Mesendoderm (in vitro differentiated cells): ENCODE data around the gene B3GNT3.

Source experiments
- DNase-seq: peaks from one replicate; pipeline ENCODE4 v3.0.0; 2013
- H2AK5ac ChIP-seq: 2 replicates; pipeline ENCODE4 v1.6.1; 2013; ENCODE audit warnings: low read length, inconsistent platforms
- H2BK120ac ChIP-seq: 2 replicates; pipeline ENCODE4 v1.6.1; 2013; ENCODE audit warnings: low read depth, mild to moderate bottlenecking, low read length, moderate library complexity, mixed read lengths
- H2BK15ac ChIP-seq: replicated peaks from 2 replicates; pipeline ENCODE4 v1.6.1; 2013; ENCODE audit warnings: low read depth, mild to moderate bottlenecking, moderate library complexity
- H2BK5ac ChIP-seq: 2 replicates; pipeline ENCODE4 v1.6.1; 2013; ENCODE audit warnings: low read length, inconsistent platforms
- H3K18ac ChIP-seq: 2 replicates; pipeline ENCODE4 v1.6.1; 2013; ENCODE audit warnings: mild to moderate bottlenecking, low read length, mixed read lengths
- H3K23ac ChIP-seq: one replicate; pipeline ENCODE4 v1.6.1; 2013; ENCODE audit warnings: low read length
- H3K27ac ChIP-seq: 2 replicates; pipeline ENCODE4 v1.5.1; 2013; ENCODE audit warnings: low read depth, mild to moderate bottlenecking, inconsistent platforms, low read length, moderate library complexity
- H3K27me3 ChIP-seq: 2 replicates; pipeline ENCODE4 v1.6.1; 2013; ENCODE audit warnings: low read length, control low read depth, mild to moderate bottlenecking, inconsistent platforms; ENCODE audit not compliant: insufficient read depth, poor library complexity
- H3K36me3 ChIP-seq: 2 replicates; pipeline ENCODE4 v1.6.1; 2013; ENCODE audit warnings: low read length, inconsistent platforms; ENCODE audit not compliant: control insufficient read depth, insufficient read depth
- H3K4ac ChIP-seq: one replicate; pipeline ENCODE4 v1.6.1; 2013; ENCODE audit warnings: low read depth, mild to moderate bottlenecking, low read length, moderate library complexity
- H3K4me1 ChIP-seq: 2 replicates; pipeline ENCODE4 v1.6.1; 2013; ENCODE audit warnings: low read depth, low read length, inconsistent platforms; ENCODE audit not compliant: control insufficient read depth
- H3K4me2 ChIP-seq: 2 replicates; pipeline ENCODE4 v1.6.1; 2013; ENCODE audit warnings: low read length
- H3K4me3 ChIP-seq: 2 replicates; pipeline ENCODE4 v1.5.1; 2013; ENCODE audit warnings: mild to moderate bottlenecking, low read length
- H3K56ac ChIP-seq: one replicate; pipeline ENCODE4 v1.6.1; 2013; ENCODE audit warnings: low read length
- H3K79me1 ChIP-seq: 2 replicates; pipeline ENCODE4 v1.6.1; 2013; ENCODE audit warnings: low read length, inconsistent platforms
- H3K79me2 ChIP-seq: 2 replicates; pipeline ENCODE4 v1.6.1; 2013; ENCODE audit warnings: mild to moderate bottlenecking, low read length; ENCODE audit not compliant: control insufficient read depth, insufficient read depth
- H3K9ac ChIP-seq: 2 replicates; pipeline ENCODE4 v1.6.1; 2013; ENCODE audit warnings: low read length, inconsistent platforms
- H4K5ac ChIP-seq: one replicate; pipeline ENCODE4 v1.6.1; 2013; ENCODE audit warnings: low read length
- H4K8ac ChIP-seq: one replicate; pipeline ENCODE4 v1.6.1; 2013; ENCODE audit warnings: low read depth, mild to moderate bottlenecking, control low read depth, low read length, moderate library complexity
- WGBS: extraction: QIAGEN DNeasy Blood & Tissue Kit; methylation state at CpG from one replicate; pipeline ENCODE4 v1.1.7; 2013; ENCODE audit warnings: low lambda C conversion rate, missing lambda C conversion rate; ENCODE audit not compliant: insufficient coverage; ENCODE audit errors: extremely low coverage; 5-methylcytosine and 5-hydroxymethylcytosine counted together

B3GNT3 gene

DNA sequence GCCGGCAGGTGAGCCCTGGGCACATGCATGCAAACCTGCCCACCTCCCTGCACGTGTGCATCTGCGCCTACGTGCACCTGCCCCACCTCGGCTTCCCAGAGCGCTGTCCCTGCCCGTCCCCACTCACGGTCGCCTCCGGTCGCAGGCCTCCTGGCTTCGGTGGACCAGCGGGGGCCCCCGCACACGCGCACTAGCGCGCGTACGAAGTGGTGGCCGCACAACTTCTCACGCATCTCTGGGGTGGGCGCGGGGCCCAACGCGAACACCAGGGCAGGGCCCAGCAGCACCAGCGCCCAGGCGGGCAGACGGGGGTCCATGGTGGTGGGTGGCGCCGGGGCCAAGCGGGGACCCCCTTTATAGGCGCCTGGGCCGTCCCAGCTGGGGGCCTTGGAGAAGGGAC lies 26.3 kb downstream of the B3GNT3 start, which contains the start of gene INSL3:
Gene INSL3 (minus strand): TSS at position 330 of the 400 bp plus-strand sequence. CDS start 13 bp downstream, at position 317.
- H3K56ac ChIP-seq, result no peak within 1 kb of the TSS
- H3K23ac ChIP-seq, result no peak within 1 kb of the TSS
- H3K9ac ChIP-seq, result no peak within 1 kb of the TSS
- no peaks in the 10 kb centered on the region for H3K79me1 ChIP-seq
- H2AK5ac ChIP-seq, result no peak within 1 kb of the TSS
- no peak within 1 kb of the TSS for H3K4me3 ChIP-seq
- no peak within 1 kb of the TSS for H3K18ac ChIP-seq
- no peak for DNase-seq
- H4K5ac ChIP-seq, result no peak within 1 kb of the TSS
- no peak within 1 kb of the TSS for H2BK120ac ChIP-seq
- no peak within 1 kb of the TSS for H2BK5ac ChIP-seq
- H3K4me2 ChIP-seq, result no peak within 1 kb of the TSS
- H3K4me1 ChIP-seq, result no peaks in the 10 kb centered on the region
- WGBS, result no CpG with 5 or more reads among the region's 34 CpGs
- no peaks in the 10 kb centered on the region for H3K36me3 ChIP-seq
- no peaks in the 10 kb centered on the region for H3K79me2 ChIP-seq
- no peaks in the 10 kb centered on the region for H3K27me3 ChIP-seq
- H4K8ac ChIP-seq, result no peak within 1 kb of the TSS
- no peak within 1 kb of the TSS for H3K27ac ChIP-seq
- H2BK15ac ChIP-seq, result no peak within 1 kb of the TSS
- H3K4ac ChIP-seq, result no peak within 1 kb of the TSS

DNA sequence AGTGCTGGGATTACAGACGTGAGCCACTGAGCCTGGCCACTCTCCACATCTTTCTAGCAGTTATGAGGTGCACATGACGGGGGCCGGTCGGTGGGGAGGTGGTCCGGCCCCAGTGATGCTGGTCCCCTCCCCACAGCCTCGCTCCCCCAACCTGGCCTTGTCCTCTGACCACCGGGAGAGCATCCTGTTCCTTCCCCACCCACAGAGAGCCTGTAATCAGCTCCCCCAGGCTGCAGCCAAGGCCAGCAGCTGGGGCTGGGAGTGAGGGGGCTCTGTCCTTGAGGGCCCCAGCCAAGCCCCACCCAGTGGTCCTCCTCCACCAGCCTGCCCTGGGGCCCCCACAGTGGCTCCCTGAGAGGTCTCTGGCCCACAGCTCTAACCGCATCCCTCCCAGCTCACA lies 29.4 kb downstream of the B3GNT3 start:
- no peaks in the 10 kb centered on the region for H3K4me1 ChIP-seq
- H3K27me3 ChIP-seq, result no peaks in the 10 kb centered on the region
- H3K79me2 ChIP-seq, result no peaks in the 10 kb centered on the region
- no peak overlapping the region for H3K23ac ChIP-seq
- H3K18ac ChIP-seq, result no peak overlapping the region
- no peak overlapping the region for H4K5ac ChIP-seq
- H2BK5ac ChIP-seq, result no peak overlapping the region
- no peak overlapping the region for H2BK15ac ChIP-seq
- no peak overlapping the region for H3K27ac ChIP-seq
- H2BK120ac ChIP-seq, result no peak overlapping the region
- H3K9ac ChIP-seq, result no peak overlapping the region
- H3K4ac ChIP-seq, result no peak overlapping the region
- DNase-seq, result no peak
- H3K4me2 ChIP-seq, result no peak overlapping the region
- WGBS, result no CpG with 5 or more reads among the region's 8 CpGs
- H4K8ac ChIP-seq, result no peak overlapping the region
- no peak overlapping the region for H3K4me3 ChIP-seq
- H3K79me1 ChIP-seq, result no peaks in the 10 kb centered on the region
- no peak overlapping the region for H3K56ac ChIP-seq
- no peak overlapping the region for H2AK5ac ChIP-seq
- no peaks in the 10 kb centered on the region for H3K36me3 ChIP-seq

DNA sequence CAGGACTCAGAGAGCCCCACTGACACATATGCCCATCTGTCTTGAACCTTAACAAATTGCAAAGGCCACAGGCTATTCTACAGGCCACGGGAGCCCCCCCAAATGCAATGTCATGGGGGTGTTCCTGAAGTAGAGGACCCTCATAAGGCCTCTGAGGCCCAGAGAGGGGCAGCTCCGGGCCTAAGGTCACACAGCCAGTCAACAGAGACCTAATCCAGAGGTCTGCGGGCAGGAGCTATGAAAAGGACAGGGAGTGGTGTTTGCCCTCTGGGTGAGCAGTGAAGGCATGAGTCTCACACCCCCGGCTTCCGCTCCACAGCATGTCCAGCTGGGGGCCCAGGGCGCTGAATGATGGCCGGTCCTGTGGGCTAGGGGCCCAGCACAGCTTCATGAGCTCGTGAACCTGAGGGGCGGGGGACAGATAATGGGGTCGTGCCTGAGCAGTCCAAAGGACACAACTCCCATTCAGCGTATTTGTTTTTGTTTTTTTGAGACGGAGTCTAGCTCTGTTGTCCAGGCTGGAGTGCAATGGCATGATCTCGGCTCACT lies 31.6 kb downstream of the B3GNT3 start:
- Histone ChIP-seq H3K27ac (no peak overlapping the region), H3K4ac (no peak overlapping the region), H3K18ac (no peak overlapping the region), H3K36me3 (no peaks in the 10 kb centered on the region), H3K4me2 (no peak overlapping the region), H4K8ac (no peak overlapping the region), H3K4me1 (no peaks in the 10 kb centered on the region), H3K79me2 (no peaks in the 10 kb centered on the region), H3K79me1 (no peaks in the 10 kb centered on the region), H3K56ac (no peak overlapping the region), H2BK120ac (no peak overlapping the region), H2BK5ac (no peak overlapping the region), H3K4me3 (no peak overlapping the region), H4K5ac (no peak overlapping the region), H3K23ac (no peak overlapping the region), H3K9ac (no peak overlapping the region), H3K27me3 (no peaks in the 10 kb centered on the region), H2AK5ac (no peak overlapping the region), H2BK15ac (no peak overlapping the region)
- DNase-seq, result no peak
- WGBS, result no CpG with 5 or more reads among the region's 13 CpGs

DNA sequence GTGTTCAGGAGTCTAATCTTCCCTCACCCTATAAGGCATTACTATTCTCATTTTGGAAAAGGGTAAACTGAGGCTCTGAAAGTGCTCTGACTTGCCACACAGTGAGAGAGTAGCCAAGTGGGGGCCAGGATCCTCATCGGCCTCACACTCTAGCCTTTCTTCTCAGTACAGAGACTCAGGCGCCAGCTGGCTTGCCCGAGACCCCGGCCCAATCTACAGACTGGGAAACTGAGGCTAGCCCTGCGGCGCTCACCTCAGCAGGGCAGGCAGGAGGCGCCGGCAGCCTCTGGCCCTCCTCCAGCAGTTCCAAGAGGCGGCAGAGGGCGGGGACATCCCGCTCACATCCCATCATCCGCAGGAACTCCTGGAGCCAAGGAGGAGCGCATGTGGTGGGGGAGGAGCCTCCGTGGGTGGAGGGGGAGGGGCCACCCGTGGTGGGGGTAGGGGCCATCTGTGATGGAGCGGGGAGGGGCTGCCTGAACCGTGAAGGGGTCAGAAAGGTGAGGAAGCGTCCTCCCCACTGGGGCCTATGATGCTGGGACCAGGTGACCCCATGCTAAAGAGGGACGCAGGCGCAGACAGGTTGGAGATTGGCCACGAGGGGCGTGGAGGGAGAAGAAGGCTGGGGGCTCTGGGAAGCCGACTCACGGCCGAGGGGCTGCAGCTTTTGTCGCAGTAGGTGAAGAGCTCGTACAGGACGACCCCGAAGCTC lies 35.1 kb downstream of the B3GNT3 start:
- Histone ChIP-seq H3K27ac (no peak overlapping the region), H3K23ac (no peak overlapping the region)

GRCh38 chr19:17830567-17831418 lies 35.9 kb downstream of the B3GNT3 start:
- H3K27ac ChIP-seq, result no peak overlapping the region
- no peaks in the 10 kb centered on the region for H3K36me3 ChIP-seq
- no peak overlapping the region for H4K5ac ChIP-seq
- H3K18ac ChIP-seq, result no peak overlapping the region
- WGBS, result no CpG with 5 or more reads among the region's 50 CpGs
- DNase-seq, result peak; percentile 94
- H3K4me2 ChIP-seq, result peak overlapping the region; percentile 41
- H3K4me3 ChIP-seq, result peak overlapping the region; percentile 6
- no peak overlapping the region for H2AK5ac ChIP-seq
- H3K4me1 ChIP-seq, result no peaks in the 10 kb centered on the region
- H2BK5ac ChIP-seq, result no peak overlapping the region
- no peak overlapping the region for H2BK15ac ChIP-seq
- H3K79me1 ChIP-seq, result no peaks in the 10 kb centered on the region
- H3K4ac ChIP-seq, result no peak overlapping the region
- H3K9ac ChIP-seq, result peak overlapping the region; percentile 39
- peak overlapping the region; percentile 75 for H3K56ac ChIP-seq
- no peaks in the 10 kb centered on the region for H3K27me3 ChIP-seq
- H3K23ac ChIP-seq, result no peak overlapping the region
- no peaks in the 10 kb centered on the region for H3K79me2 ChIP-seq
- H4K8ac ChIP-seq, result no peak overlapping the region
- no peak overlapping the region for H2BK120ac ChIP-seq

More for the DNA sequence above, 35.1 kb downstream of the B3GNT3 start:
- Histone ChIP-seq H3K18ac (no peak overlapping the region), H3K4me1 (no peaks in the 10 kb centered on the region), H3K79me2 (no peaks in the 10 kb centered on the region), H2AK5ac (no peak overlapping the region), H3K56ac (peak overlapping the region; percentile 72), H3K4me2 (peak overlapping the region; percentile 41), H2BK120ac (no peak overlapping the region), H3K79me1 (no peaks in the 10 kb centered on the region), H4K8ac (no peak overlapping the region), H3K27me3 (no peaks in the 10 kb centered on the region), H3K4me3 (peak overlapping the region; percentile 6), H3K4ac (peak overlapping the region; percentile 1), H2BK5ac (no peak overlapping the region), H4K5ac (no peak overlapping the region), H2BK15ac (no peak overlapping the region), H3K36me3 (no peaks in the 10 kb centered on the region), H3K9ac (peak overlapping the region; percentile 54)
- WGBS, result no CpG with 5 or more reads among the region's 29 CpGs
- DNase-seq, result peak; percentile 95
